ENCODE measurements around the gene HELQ.

GRCh38 chr4:83440148-83440814 lies 15.3 kb downstream of the HELQ start:
- TF ChIP-seq EP300 (conservative IDR thresholded peaks at IDR 0.05; ENCODE audit: poor library complexity, severe bottlenecking) (no peak), CTCF (IDR thresholded peaks at IDR 0.05; ENCODE audit: poor library complexity, severe bottlenecking) (no peak), MXI1 (conservative IDR thresholded peaks at IDR 0.05; ENCODE audit: poor library complexity, severe bottlenecking) (no peak), TAF1 (IDR thresholded peaks at IDR 0.05; ENCODE audit: low read depth) (no peak), RAD21 (conservative IDR thresholded peaks at IDR 0.05) (no peak), POLR2AphosphoS5 (IDR thresholded peaks at IDR 0.05) (no peak), EZH2 (IDR thresholded peaks at IDR 0.05; ENCODE audit: borderline replicate concordance, insufficient read depth, low read length, poor library complexity, severe bottlenecking) (no peak)
- TF ChIP-seq, protein P1, sequence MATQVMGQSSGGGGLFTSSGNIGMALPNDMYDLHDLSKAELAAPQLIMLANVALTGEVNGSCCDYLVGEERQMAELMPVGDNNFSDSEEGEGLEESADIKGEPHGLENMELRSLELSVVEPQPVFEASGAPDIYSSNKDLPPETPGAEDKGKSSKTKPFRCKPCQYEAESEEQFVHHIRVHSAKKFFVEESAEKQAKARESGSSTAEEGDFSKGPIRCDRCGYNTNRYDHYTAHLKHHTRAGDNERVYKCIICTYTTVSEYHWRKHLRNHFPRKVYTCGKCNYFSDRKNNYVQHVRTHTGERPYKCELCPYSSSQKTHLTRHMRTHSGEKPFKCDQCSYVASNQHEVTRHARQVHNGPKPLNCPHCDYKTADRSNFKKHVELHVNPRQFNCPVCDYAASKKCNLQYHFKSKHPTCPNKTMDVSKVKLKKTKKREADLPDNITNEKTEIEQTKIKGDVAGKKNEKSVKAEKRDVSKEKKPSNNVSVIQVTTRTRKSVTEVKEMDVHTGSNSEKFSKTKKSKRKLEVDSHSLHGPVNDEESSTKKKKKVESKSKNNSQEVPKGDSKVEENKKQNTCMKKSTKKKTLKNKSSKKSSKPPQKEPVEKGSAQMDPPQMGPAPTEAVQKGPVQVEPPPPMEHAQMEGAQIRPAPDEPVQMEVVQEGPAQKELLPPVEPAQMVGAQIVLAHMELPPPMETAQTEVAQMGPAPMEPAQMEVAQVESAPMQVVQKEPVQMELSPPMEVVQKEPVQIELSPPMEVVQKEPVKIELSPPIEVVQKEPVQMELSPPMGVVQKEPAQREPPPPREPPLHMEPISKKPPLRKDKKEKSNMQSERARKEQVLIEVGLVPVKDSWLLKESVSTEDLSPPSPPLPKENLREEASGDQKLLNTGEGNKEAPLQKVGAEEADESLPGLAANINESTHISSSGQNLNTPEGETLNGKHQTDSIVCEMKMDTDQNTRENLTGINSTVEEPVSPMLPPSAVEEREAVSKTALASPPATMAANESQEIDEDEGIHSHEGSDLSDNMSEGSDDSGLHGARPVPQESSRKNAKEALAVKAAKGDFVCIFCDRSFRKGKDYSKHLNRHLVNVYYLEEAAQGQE (IDR thresholded peaks at IDR 0.05; ENCODE audit: borderline replicate concordance): no peak
